OCI-LY1 (cell line): Measurements from ENCODE around the gene HAGH.

Experiments
- CTCF ChIP-seq: fragments of 200-600 bp; sonication (generic), shearing (Covaris generic); IDR thresholded peaks from 2 replicates; pipeline ENCODE4 v1.5.1; 2017; ENCODE audit warnings: mild to moderate bottlenecking, antibody characterized with exemption, low read length, moderate library complexity, mixed read lengths
- EZH2 ChIP-seq: fragments of 200-600 bp; sonication (generic), shearing (Covaris generic); IDR thresholded peaks from 2 replicates; pipeline ENCODE4 v1.8.0; 2017; ENCODE audit warnings: borderline replicate concordance, mixed run types, mild to moderate bottlenecking, antibody characterized with exemption, low read length, moderate library complexity, mixed read lengths

GRCh38 chr16:1816396-1817275, 10.0 kb downstream of the HAGH start:
- TF ChIP-seq CTCF (no peak), EZH2 (no peak)
